WERI-Rb-1 (cell line): ENCODE results near the gene CACNB2.

Experiments
- DNase-seq: peaks from one replicate; pipeline ENCODE4 v3.0.0-alpha.2; 2020
- H3K27ac ChIP-seq: fragments of 250-450 bp; sonication (Bioruptor Pico); 2 replicates; pipeline ENCODE4 v1.5.1; 2020; ENCODE audit warnings: mild to moderate bottlenecking, moderate library complexity
- H3K27me3 ChIP-seq: fragments of 250-450 bp; sonication (Bioruptor Pico); 2 replicates; pipeline ENCODE4 v1.5.1; 2021; ENCODE audit warnings: mild to moderate bottlenecking, low read depth, moderate library complexity; ENCODE audit not compliant: insufficient read depth, severe bottlenecking
- H3K36me3 ChIP-seq: fragments of 250-450 bp; sonication (Bioruptor Pico); 2 replicates; pipeline ENCODE4 v1.5.1; 2020; ENCODE audit warnings: mild to moderate bottlenecking, moderate library complexity
- H3K4me3 ChIP-seq: 2 replicates; pipeline ENCODE4 v1.5.1; 2011; ENCODE audit warnings: low read depth, mild to moderate bottlenecking, control low read depth, low read length
- H3K9me3 ChIP-seq: fragments of 250-450 bp; sonication (Bioruptor Pico); 2 replicates; pipeline ENCODE4 v1.5.1; 2021; ENCODE audit warnings: mild to moderate bottlenecking, moderate library complexity; ENCODE audit not compliant: severe bottlenecking
- CTCF ChIP-seq: IDR thresholded peaks from 2 replicates; pipeline ENCODE4 v1.5.1; 2011; ENCODE audit warnings: low read depth, mild to moderate bottlenecking, control low read depth, inconsistent platforms, low read length

The CACNB2 gene

DNA sequence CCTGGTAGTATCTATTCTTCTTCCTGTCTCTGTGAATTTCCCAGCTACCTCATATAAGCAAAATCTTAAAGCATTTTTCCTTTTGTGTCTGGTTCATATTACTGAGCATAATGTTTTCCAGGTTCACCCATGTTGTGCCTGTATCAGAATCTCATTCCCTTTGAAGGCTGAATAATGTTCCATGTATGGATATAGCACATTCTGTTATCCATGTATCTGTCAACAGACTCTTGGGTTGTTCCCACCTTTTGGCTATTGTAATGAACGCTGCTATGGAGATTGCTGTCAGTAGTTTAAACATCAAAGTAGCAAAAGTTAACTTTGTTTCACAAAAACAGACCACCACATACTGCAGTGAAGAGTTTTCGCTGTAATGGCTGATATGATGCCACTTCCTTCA, 411.2 kb downstream of the CACNB2 start:
- no peak for DNase-seq
- Histone ChIP-seq H3K9me3 (no peaks in the 10 kb centered on the region), H3K27me3 (no peaks in the 10 kb centered on the region), H3K27ac (no peak overlapping the region), H3K4me3 (no peak overlapping the region), H3K36me3 (no peaks in the 10 kb centered on the region)
- TF ChIP-seq CTCF: no peak

GRCh38 chr10:18554479-18554878, 414.3 kb downstream of the CACNB2 start:
- Histone ChIP-seq H3K4me3 (no peak overlapping the region), H3K36me3 (no peaks in the 10 kb centered on the region), H3K9me3 (no peaks in the 10 kb centered on the region), H3K27me3 (no peaks in the 10 kb centered on the region), H3K27ac (no peak overlapping the region)
- no peak for DNase-seq
- TF ChIP-seq CTCF: no peak

DNA sequence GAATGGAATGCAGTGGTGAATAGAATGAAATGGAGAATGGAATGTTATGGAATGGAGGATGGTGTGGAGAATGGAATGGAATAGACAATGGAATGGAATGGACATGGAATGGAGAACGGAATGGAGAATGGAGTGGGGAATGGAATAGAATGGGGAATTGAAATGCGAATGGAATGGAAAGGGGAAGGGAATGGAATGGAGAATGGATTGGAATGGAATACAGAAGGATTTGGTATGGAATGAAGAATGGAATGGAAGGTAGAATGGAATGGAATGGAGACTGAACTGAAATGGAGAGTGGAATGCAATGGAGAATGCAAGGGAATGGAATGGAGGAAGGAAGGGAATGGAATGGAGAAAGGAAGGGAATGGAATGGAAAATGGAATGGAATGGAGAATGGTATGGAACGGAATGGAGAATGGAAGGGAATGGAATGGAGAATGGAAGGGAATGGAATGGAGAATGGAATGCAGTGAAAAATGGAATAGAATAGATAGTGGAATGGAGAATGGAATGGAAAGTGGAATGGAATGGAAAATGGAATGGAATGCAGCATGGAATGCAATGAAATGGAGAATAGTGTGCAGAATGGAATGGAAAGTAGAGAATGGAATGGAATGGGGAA, 416.4 kb downstream of the CACNB2 start:
- TF ChIP-seq CTCF: no peak
- no peaks in the 10 kb centered on the region for H3K9me3 ChIP-seq
- no peaks in the 10 kb centered on the region for H3K27me3 ChIP-seq
- no peak overlapping the region for H3K4me3 ChIP-seq
- H3K36me3 ChIP-seq: no peaks in the 10 kb centered on the region
- no peak for DNase-seq
- no peak overlapping the region for H3K27ac ChIP-seq

DNA sequence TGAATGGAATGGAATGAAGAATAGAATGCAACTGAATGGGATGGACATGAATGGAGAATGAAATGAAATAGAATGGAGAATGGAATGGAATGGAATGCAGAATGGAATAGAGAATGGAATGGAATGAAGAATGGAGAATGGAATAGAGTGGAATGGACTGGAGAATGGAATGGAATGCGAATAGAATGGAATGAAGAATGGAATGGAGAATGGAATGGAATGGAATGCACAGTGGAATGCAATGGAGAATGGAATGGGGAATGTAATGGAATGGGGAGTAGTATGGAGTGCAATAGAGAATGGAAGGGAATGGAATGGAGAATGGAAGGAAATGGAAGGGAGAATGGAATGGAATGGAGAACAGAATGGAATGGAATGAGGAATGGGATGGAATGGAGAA, 417.7 kb downstream of the CACNB2 start:
- H3K36me3 ChIP-seq: no peaks in the 10 kb centered on the region
- no peak for DNase-seq
- H3K9me3 ChIP-seq: no peaks in the 10 kb centered on the region
- H3K27ac ChIP-seq: no peak overlapping the region
- no peak overlapping the region for H3K4me3 ChIP-seq
- no peak for TF ChIP-seq CTCF
- H3K27me3 ChIP-seq: no peaks in the 10 kb centered on the region

- Histone ChIP-seq H3K36me3 (no peaks in the 10 kb centered on the region), H3K27me3 (no peaks in the 10 kb centered on the region), H3K9me3 (no peaks in the 10 kb centered on the region), H3K27ac (no peak overlapping the region), H3K4me3 (no peak overlapping the region)
- TF ChIP-seq CTCF: no peak
- no peak for DNase-seq
Measured at GRCh38 chr10:18561861-18562551, 421.8 kb downstream of the CACNB2 start.
